Thymus (tissue), 11 donors: ENCODE results near the gene ITGA6. TPM values are rescaled to one million over a fixed set of nuclear protein-coding genes. Genes with fewer than 3 reads are reported as not detected.
A peak's percentile ranks its signal among the peaks of the same experiment; 100 is the strongest.

Source experiments
- DNase-seq, 9 donors: peaks; one replicate each; pipeline ENCODE4 v3.0.0-alpha.2; 2013; ENCODE audit warnings: low spot score in 9 of 9, low read depth in 6 of 9, missing footprints in 1 of 9
- H3K27ac ChIP-seq, 2 donors: one replicate each; pipeline ENCODE4 v1.5.1; 2013; ENCODE audit warnings: control low read depth in 1 of 2, low read depth in 1 of 2, low read length in 1 of 2, mild to moderate bottlenecking in 1 of 2, moderate library complexity in 1 of 2
- H3K27me3 ChIP-seq, 2 donors: one replicate each; pipeline ENCODE4 v1.5.1; 2013; ENCODE audit warnings: low read length in 1 of 2; ENCODE audit not compliant: control insufficient read depth in 2 of 2, insufficient read depth in 1 of 2
- H3K36me3 ChIP-seq, 2 donors: one replicate each; pipeline ENCODE4 v1.5.1; 2013; ENCODE audit warnings: low read length in 1 of 2, mild to moderate bottlenecking in 1 of 2, moderate library complexity in 1 of 2; ENCODE audit not compliant: control insufficient read depth in 2 of 2, insufficient read depth in 2 of 2
- H3K4me1 ChIP-seq, 2 donors: one replicate each; pipeline ENCODE4 v1.5.1; 2013; ENCODE audit warnings: low read length in 2 of 2; ENCODE audit not compliant: control insufficient read depth in 2 of 2, insufficient read depth in 2 of 2
- H3K4me3 ChIP-seq, 2 donors: one replicate each; pipeline ENCODE4 v1.5.1; 2013; ENCODE audit warnings: low read length in 2 of 2, control low read depth in 1 of 2, mild to moderate bottlenecking in 1 of 2
- H3K9me3 ChIP-seq, 2 donors: one replicate each; pipeline ENCODE4 v1.5.1; 2013; ENCODE audit warnings: low read length in 1 of 2, mild to moderate bottlenecking in 1 of 2; ENCODE audit not compliant: control insufficient read depth in 2 of 2, insufficient read depth in 1 of 2
- WGBS: extraction: QIAGEN DNeasy Blood & Tissue Kit; methylation state at CpG from one replicate; pipeline ENCODE4 v1.1.7; 2013; 5-methylcytosine and 5-hydroxymethylcytosine counted together
- polyA plus RNA-seq: library from polyadenylated mRNA; stranded (reverse); fragments of 200-250 nt; gene quantifications from one replicate; pipeline ENCODE4 v1.2.3, GENCODE V29; 2013
- total RNA-seq: library from RNA; stranded (reverse); fragments of 120-200 nt; gene quantifications from one replicate; pipeline ENCODE4 v1.2.4, GENCODE V29; 2013
- donor health status: healthy.

ITGA6 gene
- total and polyA plus RNA-seq, 2 donors, result 27.3 to 38.2 TPM

DNA sequence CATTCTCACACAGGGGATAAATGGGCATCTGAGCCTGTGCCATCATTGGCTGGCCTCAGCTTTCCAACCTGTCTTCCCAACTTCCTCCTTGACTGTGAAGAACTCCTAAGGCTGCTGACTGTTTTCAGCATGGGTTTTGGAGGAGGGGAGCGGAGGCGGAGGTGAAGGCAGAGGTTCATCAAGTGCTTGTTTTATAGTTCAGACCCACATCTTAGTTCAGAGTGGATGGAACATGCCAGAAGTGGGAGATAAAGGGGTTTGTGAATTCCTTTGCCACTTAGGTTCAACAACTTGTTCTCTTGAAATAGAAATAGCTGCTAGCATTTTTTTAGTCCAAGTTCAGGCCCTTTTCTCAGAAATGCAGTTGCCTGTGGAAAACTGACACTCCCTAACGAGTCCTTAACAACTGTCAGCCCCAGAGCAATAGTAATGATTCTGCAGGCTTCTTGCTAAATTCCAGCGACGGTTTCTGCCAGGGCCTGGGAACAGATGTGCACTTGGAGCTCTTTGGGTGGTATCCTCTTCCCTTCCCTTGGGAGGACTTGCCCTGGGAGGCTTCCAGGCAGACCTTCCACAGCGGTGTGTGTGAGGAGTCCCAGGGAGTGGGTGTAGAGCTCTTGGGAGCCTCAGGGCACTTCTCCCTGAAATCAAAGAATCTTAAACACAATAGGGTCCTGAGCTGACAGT, 30.1 kb upstream of the ITGA6 start:
- peaks cover 0 to 16% of the 10 kb centered on the region in 2 donors for H3K4me1 ChIP-seq
- WGBS, result 79% methylated on average over 6 of the region's 6 CpGs
- H3K4me3 ChIP-seq, result no peak overlapping the region
- H3K9me3 ChIP-seq, result no peaks in the 10 kb centered on the region
- no peaks in the 10 kb centered on the region for H3K36me3 ChIP-seq
- H3K27me3 ChIP-seq, result no peaks in the 10 kb centered on the region
- DNase-seq, result no peak
- H3K27ac ChIP-seq, result no peak overlapping the region

DNA sequence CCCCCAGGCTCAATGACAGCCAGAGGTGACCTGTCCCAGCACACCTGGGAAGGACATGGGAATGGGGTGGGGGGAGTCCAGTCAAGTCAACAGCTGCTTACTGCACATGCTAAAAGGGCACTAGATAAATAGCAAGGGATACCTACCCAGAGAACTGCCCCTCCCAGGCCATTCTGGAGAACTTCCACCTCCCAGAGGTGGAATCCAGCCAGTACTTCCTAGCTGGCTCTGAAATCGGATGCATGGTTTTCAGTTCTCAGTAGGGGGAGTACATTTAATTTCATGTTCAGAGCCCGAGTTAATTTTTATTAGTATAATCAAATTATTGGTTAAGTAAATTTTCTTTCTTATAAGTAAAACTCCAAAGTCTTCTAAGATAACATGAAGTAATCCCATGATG, 28.9 kb upstream of the ITGA6 start:
- H3K4me3 ChIP-seq, result no peak overlapping the region
- H3K27me3 ChIP-seq, result no peaks in the 10 kb centered on the region
- H3K4me1 ChIP-seq, result peaks cover 0 to 19% of the 10 kb centered on the region in 2 donors

DNA sequence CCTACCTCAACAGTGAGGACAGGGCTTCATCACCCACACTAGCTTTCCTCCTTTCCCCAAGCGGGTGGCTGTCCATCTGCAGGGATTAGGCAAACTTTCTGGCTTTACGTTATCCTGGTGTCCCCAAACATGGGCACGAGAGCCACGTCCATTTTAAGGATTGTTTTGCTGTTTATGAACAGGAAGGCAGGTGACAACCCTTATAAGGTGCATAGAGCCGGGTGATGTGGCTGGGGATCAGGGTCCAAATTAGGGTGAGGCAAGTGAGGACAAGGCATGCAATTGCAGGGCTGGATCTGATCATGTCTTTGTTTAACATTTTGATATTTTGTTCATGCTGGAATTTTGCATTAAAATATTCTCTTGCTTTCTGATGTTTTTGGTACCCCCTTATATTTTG, 27.6 kb upstream of the ITGA6 start:
- no peaks in the 10 kb centered on the region for H3K9me3 ChIP-seq
- H3K36me3 ChIP-seq, result no peaks in the 10 kb centered on the region
- no peaks in the 10 kb centered on the region for H3K27me3 ChIP-seq
- H3K4me1 ChIP-seq, result peaks cover 0 to 21% of the 10 kb centered on the region in 2 donors
- no peak overlapping the region for H3K4me3 ChIP-seq
- no peak for DNase-seq
- H3K27ac ChIP-seq, result no peak overlapping the region
- WGBS, result 98% methylated on average over 5 of the region's 5 CpGs

More for the DNA sequence above, 28.9 kb upstream of the ITGA6 start:
- no peak overlapping the region for H3K27ac ChIP-seq
- WGBS, result 93% methylated on average over 2 of the region's 2 CpGs
- no peaks in the 10 kb centered on the region for H3K36me3 ChIP-seq
- H3K9me3 ChIP-seq, result no peaks in the 10 kb centered on the region
- DNase-seq, result no peak

DNA sequence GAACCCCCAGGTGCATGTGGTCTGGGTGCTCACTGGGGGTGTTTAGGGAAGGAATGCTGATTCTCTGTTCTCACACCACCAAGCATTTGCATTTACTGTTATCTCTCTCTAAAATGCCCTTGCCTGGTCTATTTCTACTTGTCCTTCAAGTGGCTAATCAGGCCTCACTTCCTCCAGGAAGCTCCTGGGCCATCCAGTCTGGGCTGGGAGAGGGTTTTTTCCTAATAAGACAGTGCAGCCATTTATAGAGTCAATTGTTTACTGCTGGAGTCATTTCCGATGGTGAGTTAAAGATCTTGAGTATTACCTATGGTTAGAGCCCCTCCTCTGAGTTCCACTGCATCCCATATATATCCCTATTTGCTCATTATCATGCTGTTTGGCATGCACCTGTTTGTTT, 25.2 kb upstream of the ITGA6 start:
- Histone ChIP-seq H3K9me3 (no peaks in the 10 kb centered on the region), H3K36me3 (no peaks in the 10 kb centered on the region), H3K27ac (no peak overlapping the region), H3K27me3 (no peaks in the 10 kb centered on the region), H3K4me1 (peaks cover 0 to 11% of the 10 kb centered on the region in 2 donors), H3K4me3 (no peak overlapping the region)
- DNase-seq, result no peak
- WGBS, result 97% methylated on average over 1 of the region's 1 CpG

DNA sequence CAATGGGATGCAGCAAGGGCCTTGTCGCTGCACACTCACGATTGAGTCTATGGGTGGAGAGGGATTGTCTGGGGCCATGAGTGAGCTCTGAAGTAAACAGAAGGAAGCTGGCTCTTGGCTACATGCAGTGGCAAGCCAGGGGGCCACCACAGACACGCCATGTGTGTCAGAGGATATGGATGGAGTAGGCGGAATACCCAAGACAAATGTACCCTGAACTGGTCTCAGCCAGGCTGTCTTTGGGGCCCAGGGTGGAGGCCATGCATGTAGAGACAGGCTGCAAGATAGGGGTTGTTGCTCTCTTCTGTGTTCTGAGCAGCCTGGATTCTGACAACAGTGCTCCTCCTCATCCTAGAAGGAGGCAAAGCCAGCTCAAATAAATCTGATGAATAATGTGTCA, 24.0 kb upstream of the ITGA6 start:
- H3K27ac ChIP-seq, result no peak overlapping the region
- H3K4me3 ChIP-seq, result no peak overlapping the region
- H3K27me3 ChIP-seq, result no peaks in the 10 kb centered on the region
- no peak for DNase-seq
- WGBS, result over 99% methylated on average over 4 of the region's 4 CpGs
- no peaks in the 10 kb centered on the region for H3K36me3 ChIP-seq
- peaks cover 5 to 16% of the 10 kb centered on the region in 2 donors for H3K4me1 ChIP-seq
- no peaks in the 10 kb centered on the region for H3K9me3 ChIP-seq

DNA sequence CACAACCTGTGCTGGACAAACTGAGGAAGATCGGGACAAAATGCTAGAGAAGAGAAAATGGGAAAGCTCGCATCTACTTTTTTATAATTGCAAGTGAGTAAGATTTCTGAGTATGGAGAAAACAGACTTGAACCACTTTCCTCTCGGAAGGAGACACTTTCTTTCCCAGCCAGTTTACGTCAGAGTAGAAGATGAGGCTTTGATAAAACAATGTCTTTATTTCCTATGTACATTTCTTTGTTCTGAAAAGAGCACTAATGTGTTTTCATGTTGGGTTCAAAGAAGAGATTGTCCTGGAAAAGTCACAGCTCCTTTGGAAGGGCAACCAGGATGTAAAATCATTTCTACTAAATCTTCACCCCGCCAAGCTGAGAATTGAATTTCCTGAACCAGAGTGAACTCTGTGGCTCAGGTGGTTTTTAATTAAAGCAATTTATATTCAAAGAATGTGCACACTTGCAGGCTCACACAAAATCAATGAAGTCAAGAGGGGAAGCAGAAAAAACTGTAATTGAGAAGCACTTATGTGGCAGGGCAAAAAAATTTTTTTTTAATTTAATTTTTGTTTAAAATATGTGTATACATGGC, 23.4 kb upstream of the ITGA6 start:
- Histone ChIP-seq H3K36me3 (no peaks in the 10 kb centered on the region), H3K27me3 (no peaks in the 10 kb centered on the region), H3K4me1 (peaks cover 9 to 17% of the 10 kb centered on the region in 2 donors), H3K4me3 (no peak overlapping the region), H3K9me3 (no peaks in the 10 kb centered on the region), H3K27ac (no peak overlapping the region)
- WGBS, result 87% methylated on average over 5 of the region's 5 CpGs
- no peak for DNase-seq

DNA sequence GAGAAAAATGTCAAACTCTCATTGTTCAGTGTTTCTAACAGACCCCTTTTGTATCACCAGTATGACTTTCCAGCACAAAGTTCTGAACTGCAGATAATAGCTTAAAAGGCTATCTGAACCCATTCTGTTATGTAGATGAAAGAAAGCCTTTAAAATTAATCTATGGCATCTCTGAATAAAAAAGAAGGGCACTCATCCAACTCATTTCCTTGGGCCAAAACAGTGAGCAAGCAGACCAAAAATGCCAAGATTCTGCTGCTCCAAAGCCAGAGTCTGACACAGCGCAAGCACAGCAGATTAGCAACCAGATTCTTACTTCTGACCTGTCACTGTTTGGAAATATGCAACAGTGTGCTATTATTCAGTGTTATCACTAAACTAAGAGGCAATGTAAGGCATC, 22.6 kb upstream of the ITGA6 start:
- WGBS, result 89% methylated on average over 1 of the region's 1 CpG
- Histone ChIP-seq H3K36me3 (no peaks in the 10 kb centered on the region), H3K27ac (no peak overlapping the region), H3K4me1 (peaks cover 9 to 17% of the 10 kb centered on the region in 2 donors), H3K4me3 (no peak overlapping the region), H3K9me3 (no peaks in the 10 kb centered on the region), H3K27me3 (no peaks in the 10 kb centered on the region)
- no peak for DNase-seq

DNA sequence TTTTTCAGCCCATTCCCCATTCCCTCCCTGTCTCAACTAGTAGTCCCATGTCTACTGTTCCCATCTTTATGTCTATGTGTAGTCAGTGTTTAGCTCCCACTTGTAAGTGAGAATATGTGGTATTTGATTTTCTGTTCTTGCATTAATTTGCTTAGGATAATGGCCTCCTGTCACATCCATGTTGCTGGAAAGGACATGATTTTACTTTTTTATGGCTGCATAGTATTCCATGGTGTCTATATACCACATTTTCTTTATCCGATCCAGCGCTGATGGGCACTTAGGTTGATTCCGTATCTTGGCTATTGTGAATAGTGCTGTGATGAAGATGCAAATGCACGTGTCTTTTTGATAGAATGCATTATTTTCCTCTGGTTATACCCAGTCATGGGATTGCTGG, 21.7 kb upstream of the ITGA6 start:
- H3K27ac ChIP-seq, result no peak overlapping the region
- H3K4me3 ChIP-seq, result no peak overlapping the region
- WGBS, result 71% methylated on average over 4 of the region's 4 CpGs
- no peaks in the 10 kb centered on the region for H3K9me3 ChIP-seq
- peaks cover 9 to 17% of the 10 kb centered on the region in 2 donors for H3K4me1 ChIP-seq
- no peaks in the 10 kb centered on the region for H3K27me3 ChIP-seq
- DNase-seq, result no peak
- H3K36me3 ChIP-seq, result peaks cover 0 to 1% of the 10 kb centered on the region in 2 donors

DNA sequence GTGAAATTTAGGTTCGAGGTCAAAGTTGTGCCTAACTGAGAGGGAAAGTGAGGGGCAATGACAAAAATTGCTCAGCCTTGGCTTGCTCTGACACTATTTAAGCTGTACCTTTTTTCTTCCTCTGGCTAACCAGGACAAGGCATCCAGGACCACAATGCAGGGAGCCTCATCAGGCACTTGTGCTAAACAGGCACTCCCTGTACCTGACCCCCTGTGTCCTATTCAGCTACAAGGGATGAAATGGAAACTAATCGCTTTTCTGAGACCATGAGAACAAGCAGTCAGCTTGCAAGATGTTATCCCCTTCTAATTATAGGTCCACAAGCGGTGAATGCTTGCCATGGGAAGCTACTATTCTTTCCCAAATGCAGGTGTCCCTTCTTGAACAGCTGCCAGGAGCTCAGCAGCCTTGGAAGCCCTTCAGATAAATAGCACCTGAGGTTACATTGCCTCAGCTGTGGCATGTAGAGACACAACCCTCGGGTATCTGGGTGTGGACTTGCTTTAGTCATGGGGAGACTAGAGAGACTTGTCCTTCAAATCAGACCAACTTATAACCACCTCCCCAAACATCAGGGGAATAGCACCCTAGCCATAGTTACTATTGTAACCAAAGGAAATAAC, 19.1 kb upstream of the ITGA6 start:
- Histone ChIP-seq H3K36me3 (peaks cover 0 to 3% of the 10 kb centered on the region in 2 donors), H3K27me3 (no peaks in the 10 kb centered on the region), H3K4me1 (peaks cover 9 to 10% of the 10 kb centered on the region in 2 donors), H3K27ac (peak overlapping the region in 1 of 2 donors; percentile 29), H3K9me3 (no peaks in the 10 kb centered on the region), H3K4me3 (no peak overlapping the region)
- DNase-seq, result peak in 1 of 9 donors; percentile 57
- 32% methylated on average over 4 of the region's 4 CpGs for WGBS
